HEK293T (cell line): Measurements from ENCODE around the gene THSD8.

Experiments used
- FOXA1 ChIP-seq: fragments of 450-650 bp; IDR thresholded peaks from 2 replicates; pipeline ENCODE4 v1.6.1; 2016; ENCODE audit warnings: mild to moderate bottlenecking
- FOXK2 ChIP-seq: fragments of 450-650 bp; IDR thresholded peaks from 2 replicates; pipeline ENCODE4 v1.6.1; 2016; ENCODE audit warnings: mild to moderate bottlenecking
- TARDBP ChIP-seq: fragments of 450-650 bp; IDR thresholded peaks from 2 replicates; pipeline ENCODE4 v1.6.1; 2016
- ZNF384 ChIP-seq: fragments of 450-650 bp; IDR thresholded peaks from 2 replicates; pipeline ENCODE4 v1.6.1; 2016

GRCh38 chr19:12806242-12807081 is 4.6 kb downstream of the THSD8 start, which contains the start of gene RNASEH2A:
- TF ChIP-seq FOXK2 (no peak), FOXA1 (no peak), ZNF384 (no peak), TARDBP (no peak)
